ENCODE measurements around the gene FBXO24. TPM values are rescaled to one million over a fixed set of nuclear protein-coding genes. Genes with fewer than 3 reads are reported as not detected.
A peak's percentile ranks its signal among the peaks of the same experiment; 100 is the strongest.

FBXO24 gene
- total and polyA plus RNA-seq, 9 of the 15 experiments (the other 6 are each of a cell fraction or from before 2014, with no cell fraction given) = 0.17 to 0.95 (median 0.50) TPM

GRCh38 chr7:100604976-100605911 lies 19.1 kb downstream of the FBXO24 start:
- CTCF ChIA-PET (ENCODE audit: low intra/inter-chr PET ratio) = interaction anchor here (0.5 to 1.0 kb wide), 5 partner anchors 46 to 245 kb away, joined by 3 to 8 read pairs (median 3); no protein-coding TSS in a partner anchor
- H3K4me3 ChIP-seq = peak overlapping the region; percentile 58
- H3K27ac ChIP-seq (ENCODE audit: extremely low read depth, low read depth, low read length) = peak overlapping the region; percentile 48; the same call in 2 of the 3 replicates
- peak; percentile 41 for ATAC-seq
- 15% methylated on average over 59 of the region's 68 CpGs for WGBS (ENCODE audit: insufficient coverage, low coverage, missing lambda C conversion rate)
- peak; percentile 67 for FAIRE-seq
- peaks cover 5% of the 10 kb centered on the region for H3K9me1 ChIP-seq (ENCODE audit: control insufficient read depth, insufficient read depth, low read length)
- no peaks in the 10 kb centered on the region for H3K9me3 ChIP-seq (replicated peaks; ENCODE audit: control insufficient read depth, insufficient read depth, low read depth, low read length)
- H3K27me3 ChIP-seq (ENCODE audit: control insufficient read depth in 2 of 2, insufficient read depth in 2 of 2, low read length in 2 of 2) = no peaks in the 10 kb centered on the region
- intact Hi-C loops (cut with micrococcal nuclease) = loop anchor here (2.0 kb wide), 2 partner anchors 68 to 88 kb away; partner anchors contain the start of gene GNB2
- POLR2A ChIA-PET = interaction anchor here (0.6 to 1.6 kb wide), 4 partner anchors 19 to 154 kb away, joined by 3 to 8 read pairs (median 3); partner anchors contain the start of genes FBXO24 and LRCH4
- peak overlapping the region; percentile 86 for H2AFZ ChIP-seq (ENCODE audit: low read depth, low read length)
- H3K79me2 ChIP-seq (ENCODE audit: control insufficient read depth, insufficient read depth, low read length) = peaks cover 5% of the 10 kb centered on the region; the same call in 1 of the 3 replicates
- no peaks in the 10 kb centered on the region for H4K20me1 ChIP-seq (replicated peaks; ENCODE audit: control insufficient read depth, insufficient read depth, low read length)
- BruUV-seq (replicated peaks) = TSS peak; percentile 47
- DNase-seq (ENCODE audit: extremely low read depth in 1 of 4, low spot score in 3 of 4) = peak; percentile 72 to 82 (median 75)
- no peaks in the 10 kb centered on the region for H3K36me3 ChIP-seq (ENCODE audit: control insufficient read depth, insufficient read depth, low read length)
- peak overlapping the region; percentile 89 for H3K4me2 ChIP-seq (ENCODE audit: insufficient read depth, low read length)
- peak overlapping the region; percentile 42 to 90; a peak in 3 of 4 replicates for H3K9ac ChIP-seq (ENCODE audit: insufficient read depth in 1 of 2, low read depth in 2 of 2, low read length in 2 of 2)
- H3K4me1 ChIP-seq (replicated peaks in 1 of 2; ENCODE audit: control insufficient read depth in 2 of 2, insufficient read depth in 2 of 2, low read length in 2 of 2) = peaks cover 35 to 59% of the 10 kb centered on the region in 2 experiments
- in situ Hi-C loops (cut with MboI) = no loop called here
- TF ChIP-seq L3MBTL2 (IDR thresholded peaks at IDR 0.05) (peak; percentile 90), PHF21A (IDR thresholded peaks at IDR 0.05; ENCODE audit: borderline replicate concordance, low read depth) (peak; percentile 90), MITF (IDR thresholded peaks at IDR 0.05) (0 out of 2 replicates have a peak, but pooled peaks have one; percentile 9), ZNF143 (CRISPR knock-in tag; IDR thresholded peaks at IDR 0.05) (no peak), PRPF4 (IDR thresholded peaks at IDR 0.05; ENCODE audit: insufficient read depth, low read depth, low read length, poor library complexity, severe bottlenecking) (no peak), ZNF764 (CRISPR knock-in tag; IDR thresholded peaks at IDR 0.05; ENCODE audit: low read depth) (no peak), KAT8 (IDR thresholded peaks at IDR 0.05; ENCODE audit: low read depth) (no peak), MAX (CRISPR knock-in tag; IDR thresholded peaks at IDR 0.05) (peak; percentile 55), PATZ1 (CRISPR knock-in tag; IDR thresholded peaks at IDR 0.05; ENCODE audit: borderline replicate concordance) (no peak), CCAR2 (IDR thresholded peaks at IDR 0.05; ENCODE audit: low read depth, low read length) (no peak)
